Measurements from ENCODE around the gene UGT1A9. TPM values are rescaled to one million over a fixed set of nuclear protein-coding genes. Genes with fewer than 3 reads are reported as not detected.

The UGT1A9 gene
- total and polyA plus RNA-seq, 7 donors, result not detected

- ATAC-seq, result no peak
- Histone ChIP-seq H3K36me3 (ENCODE audit: insufficient read depth in 1 of 2, low read depth in 1 of 2) (no peaks in the 10 kb centered on the region), H3K4me1 (no peaks in the 10 kb centered on the region), H3K4me3 (no peak within 1 kb of the TSS), H3K27me3 (ENCODE audit: insufficient read depth in 3 of 3, low read length in 2 of 3) (peaks cover 0 to 1% (median 0%) of the 10 kb centered on the region in 3 donors), H3K27ac (no peak within 1 kb of the TSS), H3K9me3 (no peaks in the 10 kb centered on the region)
- intact Hi-C loops (cut with DNase I), result no loop called here
- WGBS, 3 donors, result 94 to 95% (median 94%) methylated on average over 6 of the region's 6 CpGs
- no peak for TF ChIP-seq CTCF (IDR thresholded peaks at IDR 0.05)
- no peak for DNase-seq
Observed at GRCh38 chr2:233760043-233760442, 88.3 kb downstream of the UGT1A9 start, which contains the start of gene UGT1A1. UGT1A1 (plus strand) TSS chr2:233760270; CDS start chr2:233760288, 18 bp downstream.

GRCh38 chr2:233761040-233761769 is 89.5 kb downstream of the UGT1A9 start:
- intact Hi-C loops (cut with DNase I), result no loop called here
- Histone ChIP-seq H3K27ac (no peak overlapping the region), H3K9me3 (no peaks in the 10 kb centered on the region), H3K4me3 (no peak overlapping the region), H3K27me3 (ENCODE audit: insufficient read depth in 3 of 3, low read length in 2 of 3) (peaks cover 0 to 3% (median 0%) of the 10 kb centered on the region in 3 donors), H3K4me1 (no peaks in the 10 kb centered on the region), H3K36me3 (ENCODE audit: insufficient read depth in 1 of 2, low read depth in 1 of 2) (no peaks in the 10 kb centered on the region)
- 80 to 87% (median 81%) methylated on average over 4 of the region's 4 CpGs for WGBS, 3 donors
- ATAC-seq (no peak), DNase-seq (no peak)
- TF ChIP-seq CTCF (IDR thresholded peaks at IDR 0.05), result no peak

- intact Hi-C loops (cut with DNase I), result no loop called here
- no peak for TF ChIP-seq CTCF (IDR thresholded peaks at IDR 0.05)
- no peak overlapping the region for H3K27ac ChIP-seq
- no peak for DNase-seq
- no peaks in the 10 kb centered on the region for H3K9me3 ChIP-seq
- ATAC-seq, result no peak
- no peak overlapping the region for H3K4me3 ChIP-seq
- H3K27me3 ChIP-seq (ENCODE audit: insufficient read depth in 3 of 3, low read length in 2 of 3), result peaks cover 0 to 2% (median 1%) of the 10 kb centered on the region in 3 donors
- no peaks in the 10 kb centered on the region for H3K4me1 ChIP-seq
- 73 to 77% (median 73%) methylated on average over 7 of the region's 7 CpGs for WGBS, 3 donors
- H3K36me3 ChIP-seq (ENCODE audit: insufficient read depth in 1 of 2, low read depth in 1 of 2), result no peaks in the 10 kb centered on the region
Observed at GRCh38 chr2:233764264-233764663, 92.6 kb downstream of the UGT1A9 start.

- ATAC-seq (no peak), DNase-seq (no peak)
- no peak for TF ChIP-seq CTCF (IDR thresholded peaks at IDR 0.05)
- WGBS, 3 donors, result 42 to 54% (median 46%) methylated on average over 3 of the region's 3 CpGs
- Histone ChIP-seq H3K4me3 (no peak overlapping the region), H3K36me3 (ENCODE audit: insufficient read depth in 1 of 2, low read depth in 1 of 2) (no peaks in the 10 kb centered on the region), H3K27ac (no peak overlapping the region), H3K9me3 (no peaks in the 10 kb centered on the region), H3K4me1 (no peaks in the 10 kb centered on the region), H3K27me3 (ENCODE audit: insufficient read depth in 3 of 3, low read length in 2 of 3) (peaks cover 0 to 3% (median 2%) of the 10 kb centered on the region in 3 donors)
- intact Hi-C loops (cut with DNase I), result no loop called here
Observed at GRCh38 chr2:233764761-233765160, 93.1 kb downstream of the UGT1A9 start.
